HCT116 (cell line): Measurements from ENCODE around the gene MTMR12. TPM values are rescaled to one million over a fixed set of nuclear protein-coding genes. Genes with fewer than 3 reads are reported as not detected.

Experiments
- ATAC-seq: fragments of 200-7000 bp; cut with Tn5 transposase; 2 replicates; pipeline ENCODE4 v1.9.1; 2020; ENCODE audit warnings: mild to moderate bottlenecking, moderate library complexity
- BruUV-seq: library from RNA; stranded (reverse); fragments of 400-500 nt; replicated peaks from 2 replicates; lab custom pipeline; 2021; lab: Mats Ljungman, UMichigan
- CTCF ChIA-PET: fragments of 300-600 bp; sonication (Branson Sonifier 250); formaldehyde crosslinking; loops from one replicate; lab custom pipeline; 2021; ENCODE audit warnings: antibody characterized with exemption; lab: Charles Lee
- POLR2A ChIA-PET: fragments of 300-600, 350-600 bp; sonication (Branson Sonifier 250); formaldehyde crosslinking; loops from one replicate; lab custom pipeline; 2021; ENCODE audit warnings: antibody characterized with exemption; lab: Charles Lee
- RAD21 ChIA-PET, 2 experiments: fragments of 300-600 bp; sonication (Branson Sonifier 250); formaldehyde crosslinking; loops; one replicate each; lab custom pipeline; 2023; ENCODE audit warnings: low total read pairs in 2 of 2; ENCODE audit not compliant: uncharacterized antibody in 2 of 2, unreplicated experiment in 2 of 2, low non-redundant PET in 1 of 2; lab: Charles Lee
- DNase-seq: peaks from one replicate; pipeline ENCODE4 v3.0.0-alpha.2; 2010; ENCODE audit warnings: low read depth, low spot score
- H2AFZ ChIP-seq: fragments of 200-600 bp; shearing (Covaris generic), sonication (generic); 2 replicates; pipeline ENCODE4 v1.6.1; 2017; ENCODE audit warnings: low read depth, mixed run types, mixed read lengths, antibody characterized with exemption, low read length; ENCODE audit not compliant: poor library complexity, severe bottlenecking
- H3K27ac ChIP-seq: 2 replicates; pipeline ENCODE4 v1.5.1; 2012; ENCODE audit warnings: low read depth, low read length
- H3K27me3 ChIP-seq: fragments of 200-600 bp; sonication (generic); 2 replicates; pipeline ENCODE4 v1.6.1; 2016; ENCODE audit warnings: mixed run types, low read length, mixed read lengths; ENCODE audit not compliant: insufficient read depth
- H3K36me3 ChIP-seq, 2 experiments: fragments of 200-500 bp in 1 of 2; fragments of 200-600 bp in 1 of 2; sonication (Bioruptor generic) in 1 of 2; sonication (generic) in 1 of 2; 2 replicates each; pipeline versions ENCODE4 v1.5.1 to v1.6.1; 2014 to 2016; ENCODE audit warnings: low read length in 2 of 2, inconsistent platforms in 1 of 2, mixed read lengths in 1 of 2, mixed run types in 1 of 2; ENCODE audit not compliant: insufficient read depth in 2 of 2, control insufficient read depth in 1 of 2
- H3K4me1 ChIP-seq, 2 experiments: fragments of 200-600 bp in 1 of 2; sonication (generic) in 1 of 2; 2 replicates each; pipeline versions ENCODE4 v1.5.1 to v1.6.1; 2012 to 2017; ENCODE audit warnings: low read length in 2 of 2, inconsistent platforms in 1 of 2, mild to moderate bottlenecking in 1 of 2, mixed read lengths in 1 of 2, mixed run types in 1 of 2, moderate library complexity in 1 of 2; ENCODE audit not compliant: insufficient read depth in 2 of 2, control insufficient read depth in 1 of 2
- H3K4me2 ChIP-seq: fragments of 200-600 bp; sonication (generic); 2 replicates; pipeline ENCODE4 v1.6.1; 2017; ENCODE audit warnings: mixed run types, low read length, mixed read lengths
- H3K4me3 ChIP-seq, 2 experiments: fragments of 200-600 bp in 1 of 2; sonication (generic) in 1 of 2; replicated peaks in 1 of 2; 2 replicates each; pipeline ENCODE4 v1.5.1; 2011 to 2016; ENCODE audit warnings: low read length in 2 of 2, control low read depth in 1 of 2, low read depth in 1 of 2, mild to moderate bottlenecking in 1 of 2, mixed read lengths in 1 of 2, mixed run types in 1 of 2
- H3K79me2 ChIP-seq: fragments of 200-600 bp; sonication (generic); 2 replicates; pipeline ENCODE4 v1.6.1; 2017; ENCODE audit warnings: mild to moderate bottlenecking, mixed run types, low read length, moderate library complexity, mixed read lengths; ENCODE audit not compliant: insufficient read depth
- H3K9ac ChIP-seq: fragments of 200-600 bp; sonication (generic); 2 replicates; pipeline ENCODE4 v1.6.1; 2016; ENCODE audit warnings: low read length, mixed read lengths
- H3K9me2 ChIP-seq: fragments of 200-600 bp; sonication (generic), shearing (Covaris generic); 2 replicates; pipeline ENCODE4 v1.6.1; 2017; ENCODE audit warnings: mixed run types, mild to moderate bottlenecking, moderate library complexity; ENCODE audit not compliant: insufficient read depth
- H3K9me3 ChIP-seq, 2 experiments: fragments of 200-500 bp in 1 of 2; fragments of 200-600 bp in 1 of 2; sonication (Bioruptor generic) in 1 of 2; sonication (generic) in 1 of 2; 2 replicates each; pipeline ENCODE4 v1.6.1; 2014 to 2017; ENCODE audit warnings: low read length in 2 of 2, mixed read lengths in 2 of 2, inconsistent platforms in 1 of 2, low read depth in 1 of 2, mild to moderate bottlenecking in 1 of 2, mixed run types in 1 of 2, moderate library complexity in 1 of 2; ENCODE audit not compliant: control insufficient read depth in 1 of 2, insufficient read depth in 1 of 2
- H4K20me1 ChIP-seq: fragments of 200-600 bp; sonication (generic), shearing (Covaris generic); 2 replicates; pipeline ENCODE4 v1.6.1; 2017; ENCODE audit warnings: mixed run types, mild to moderate bottlenecking, moderate library complexity; ENCODE audit not compliant: insufficient read depth
- CBX3 ChIP-seq: IDR thresholded peaks from 2 replicates; pipeline ENCODE4 v1.6.1; 2012; ENCODE audit warnings: low read depth
- CEBPB ChIP-seq: IDR thresholded peaks from 2 replicates; pipeline ENCODE4 v1.6.1; 2012; ENCODE audit warnings: low read depth
- EGR1 ChIP-seq: IDR thresholded peaks from 2 replicates; pipeline ENCODE4 v1.6.1; 2012; ENCODE audit warnings: low read depth
- EZH2 ChIP-seq: fragments of 200-600 bp; sonication (generic); IDR thresholded peaks from 2 replicates; pipeline ENCODE4 v1.6.1; 2017; ENCODE audit warnings: antibody characterized with exemption, mixed run types
- EZH2phosphoT487 ChIP-seq: fragments of 200-600 bp; IDR thresholded peaks from 2 replicates; pipeline ENCODE4 v1.6.1; 2018; ENCODE audit warnings: antibody characterized with exemption, borderline replicate concordance
- JUND ChIP-seq: IDR thresholded peaks from 2 replicates; pipeline ENCODE4 v1.6.1; 2012
- RAD21 ChIP-seq: IDR thresholded peaks from 2 replicates; pipeline ENCODE4 v1.6.1; 2012; ENCODE audit warnings: low read depth, mild to moderate bottlenecking
- SP1 ChIP-seq: IDR thresholded peaks from 2 replicates; pipeline ENCODE4 v1.6.1; 2012; ENCODE audit warnings: low read depth
- SRF ChIP-seq: IDR thresholded peaks from 2 replicates; pipeline ENCODE4 v1.6.1; 2012; ENCODE audit warnings: low read depth
- ZFX ChIP-seq: fragments of 450-650 bp; IDR thresholded peaks from 2 replicates; pipeline ENCODE4 v1.6.1; 2017
- ZNF274 ChIP-seq: fragments of 200-500 bp; sonication (Bioruptor generic); IDR thresholded peaks from 2 replicates; pipeline ENCODE4 v1.6.1; 2014; ENCODE audit warnings: mild to moderate bottlenecking, low read depth, low read length, inconsistent platforms
- intact Hi-C: fragments of 100-400 bp; cut with micrococcal nuclease; formaldehyde crosslinking; loops from 2 replicates; pipeline ENCODE4 v1.10.0; 2022
- total RNA-seq: library from RNA; stranded (reverse); gene quantifications from one replicate; pipeline ENCODE4 v1.2.1, GENCODE V29; 2021; ENCODE audit not compliant: unreplicated experiment

Gene MTMR12
- total RNA-seq, 1 experiment from 2014 or later: 27.3 TPM

DNA sequence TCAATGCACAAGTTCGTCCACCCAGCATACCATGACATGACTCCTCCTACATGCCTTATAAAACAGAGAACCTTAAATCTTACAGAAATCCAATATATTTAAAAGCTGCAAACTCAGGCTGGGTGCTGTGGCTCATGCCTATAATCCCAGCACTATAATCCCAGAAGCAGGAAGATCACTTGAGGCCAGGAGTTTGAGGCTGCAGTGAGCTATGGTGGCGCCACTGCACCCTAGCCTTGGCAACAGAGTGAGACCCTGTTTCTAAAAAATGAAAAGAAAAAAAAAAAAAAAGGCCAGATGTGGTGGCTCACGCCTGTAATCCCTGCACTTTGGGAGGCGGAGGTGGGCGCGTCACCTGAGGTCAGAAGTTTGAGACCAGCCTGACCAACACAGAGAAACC lies 68.7 kb downstream of the MTMR12 start:
- BruUV-seq: no TSS peak

GRCh38 chr5:32241034-32241783 lies 71.5 kb downstream of the MTMR12 start:
- Histone ChIP-seq H3K27ac (no peak overlapping the region), H3K4me2 (no peak overlapping the region), H3K79me2 (no peaks in the 10 kb centered on the region), H3K27me3 (no peaks in the 10 kb centered on the region), H3K36me3 (peaks cover 9 to 19% of the 10 kb centered on the region in 2 experiments; a peak in 3 of 4 replicates), H2AFZ (no peak overlapping the region), H3K9me3 (no peaks in the 10 kb centered on the region), H3K9ac (no peak overlapping the region), H3K9me2 (no peaks in the 10 kb centered on the region), H4K20me1 (no peaks in the 10 kb centered on the region), H3K4me3 (no peak overlapping the region), H3K4me1 (peaks cover 0 to 5% of the 10 kb centered on the region in 2 experiments; a peak in 2 of 4 replicates)
- ChIA-PET CTCF (no interaction called here), RAD21 (no interaction called here), POLR2A (no interaction called here)
- intact Hi-C loops: no loop called here
- no TSS peak for BruUV-seq
- TF ChIP-seq ZFX (no peak), SRF (no peak), EZH2phosphoT487 (no peak), CBX3 (no peak), EGR1 (no peak), CEBPB (no peak), ZNF274 (no peak), RAD21 (no peak), SP1 (no peak)
- ATAC-seq (no peak), DNase-seq (no peak)

More for the DNA sequence above, 68.7 kb downstream of the MTMR12 start:
- H3K4me1 ChIP-seq: no peaks in the 10 kb centered on the region
- ChIA-PET RAD21 (interaction anchor here in 1 of 2 experiments (0.7 kb wide), 1 partner anchor 649 kb away, joined by 3 read pairs; no protein-coding TSS in a partner anchor), POLR2A (no interaction called here), CTCF (interaction anchor here (1.7 kb wide), 1 partner anchor 12 kb away, joined by 6 read pairs; no protein-coding TSS in a partner anchor)
- no peaks in the 10 kb centered on the region for H4K20me1 ChIP-seq
- H3K79me2 ChIP-seq: no peaks in the 10 kb centered on the region
- no peak for DNase-seq
- no peak overlapping the region for H3K4me3 ChIP-seq
- H3K4me2 ChIP-seq: no peak overlapping the region
- no peak overlapping the region for H3K27ac ChIP-seq
- no peak; the same call in 1 of the 2 replicates for ATAC-seq
- H3K9me2 ChIP-seq: no peaks in the 10 kb centered on the region
- H3K36me3 ChIP-seq: peaks cover 29 to 31% of the 10 kb centered on the region in 2 experiments
- no peaks in the 10 kb centered on the region for H3K9me3 ChIP-seq
- H3K27me3 ChIP-seq: no peaks in the 10 kb centered on the region
- intact Hi-C loops: no loop called here
- no peak overlapping the region for H3K9ac ChIP-seq
- TF ChIP-seq EZH2: no peak
- TF ChIP-seq JUND: no peak
- no peak overlapping the region for H2AFZ ChIP-seq
